HG03066 (cell line): Measurements from ENCODE around the gene ABI3BP.

ENCODE experiments used
- ATAC-seq: cut with Tn5 transposase; IDR thresholded peaks from one replicate; pipeline ENCODE4 v1.9.1; 2021; ENCODE audit warnings: low read depth; ENCODE audit not compliant: unreplicated experiment

Gene ABI3BP

DNA sequence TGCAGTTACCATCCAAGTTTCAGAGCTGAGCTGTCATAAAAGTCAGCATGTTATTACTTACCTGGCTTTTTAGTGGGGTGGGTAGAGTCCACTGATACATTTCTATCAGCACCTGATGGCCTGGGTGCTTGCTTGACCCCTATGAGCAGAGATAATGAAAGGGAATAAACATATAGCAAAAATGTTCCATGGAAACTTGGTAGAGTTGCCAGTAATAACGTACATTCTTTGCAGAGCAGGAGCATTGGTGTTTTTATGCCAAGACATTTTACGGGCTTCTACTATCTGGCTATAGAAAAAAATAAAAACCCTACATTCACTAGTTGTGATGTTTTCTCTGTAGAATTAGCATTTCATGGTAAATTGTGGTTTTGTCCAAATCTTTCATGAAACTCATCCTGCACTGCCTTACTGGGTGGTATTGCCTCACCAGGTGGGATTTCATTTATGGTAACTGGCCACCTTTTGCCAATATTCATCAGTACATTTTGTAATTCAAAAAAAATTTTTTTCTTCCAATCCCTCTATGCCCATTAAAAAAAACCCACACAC is 213.1 kb downstream of the ABI3BP start:
- ATAC-seq = no peak

DNA sequence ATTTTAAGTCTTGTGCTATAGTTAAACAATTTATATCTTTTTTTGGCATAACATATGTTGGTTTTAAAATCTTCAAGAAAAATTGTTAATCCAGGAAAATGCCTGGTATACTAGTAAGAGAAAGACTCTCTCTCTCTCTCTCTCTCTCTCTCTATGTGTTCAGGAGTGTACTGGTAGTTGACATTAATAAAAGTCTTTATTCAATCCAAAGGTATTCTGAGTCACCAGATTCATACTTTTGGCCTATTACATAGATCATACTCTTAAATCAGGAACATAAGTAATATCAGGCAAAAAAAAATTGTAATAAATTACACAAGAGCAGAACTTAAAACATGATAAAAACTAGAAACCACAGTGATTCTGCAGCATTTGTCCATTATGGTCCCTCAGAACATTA is 213.7 kb downstream of the ABI3BP start:
- no peak for ATAC-seq

DNA sequence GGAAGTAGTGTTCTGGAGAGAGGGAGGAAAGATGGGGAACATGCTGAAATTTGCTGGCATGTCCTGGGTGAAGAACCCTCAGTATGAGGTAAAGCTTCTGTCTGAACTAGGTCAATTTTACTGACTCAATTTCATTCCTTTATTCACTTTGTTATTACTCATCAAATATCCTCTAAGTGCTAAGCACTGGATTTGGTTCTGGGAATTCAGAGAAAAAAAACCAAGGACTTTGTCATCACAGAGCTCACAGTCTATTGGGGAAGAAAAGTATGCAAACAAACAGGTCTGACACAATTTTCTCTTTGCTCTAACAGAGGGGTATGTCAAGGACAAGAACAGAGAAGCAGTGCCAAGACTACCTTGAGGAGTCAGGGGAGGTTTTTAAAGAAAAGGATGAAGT is 215.9 kb downstream of the ABI3BP start:
- ATAC-seq = no peak

DNA sequence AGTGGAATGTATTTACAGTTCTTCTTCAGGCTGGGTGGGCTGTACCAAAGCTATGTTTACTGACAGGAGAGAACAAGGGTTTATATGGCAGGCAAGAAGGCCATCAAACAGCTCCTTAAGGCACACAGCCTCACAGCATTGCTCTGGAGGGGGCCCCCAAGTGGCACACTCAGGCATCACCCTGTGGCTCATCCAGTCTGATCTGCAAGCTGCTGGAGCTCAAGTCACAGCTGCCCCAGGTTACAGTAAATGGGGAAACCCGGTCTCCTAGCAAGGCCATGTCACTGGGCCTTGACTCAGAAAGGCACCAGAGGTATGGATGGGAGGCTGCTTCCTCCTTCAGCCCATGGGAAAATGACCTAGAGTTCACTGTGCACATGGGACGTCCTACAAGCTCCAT is 216.5 kb downstream of the ABI3BP start:
- no peak for ATAC-seq

DNA sequence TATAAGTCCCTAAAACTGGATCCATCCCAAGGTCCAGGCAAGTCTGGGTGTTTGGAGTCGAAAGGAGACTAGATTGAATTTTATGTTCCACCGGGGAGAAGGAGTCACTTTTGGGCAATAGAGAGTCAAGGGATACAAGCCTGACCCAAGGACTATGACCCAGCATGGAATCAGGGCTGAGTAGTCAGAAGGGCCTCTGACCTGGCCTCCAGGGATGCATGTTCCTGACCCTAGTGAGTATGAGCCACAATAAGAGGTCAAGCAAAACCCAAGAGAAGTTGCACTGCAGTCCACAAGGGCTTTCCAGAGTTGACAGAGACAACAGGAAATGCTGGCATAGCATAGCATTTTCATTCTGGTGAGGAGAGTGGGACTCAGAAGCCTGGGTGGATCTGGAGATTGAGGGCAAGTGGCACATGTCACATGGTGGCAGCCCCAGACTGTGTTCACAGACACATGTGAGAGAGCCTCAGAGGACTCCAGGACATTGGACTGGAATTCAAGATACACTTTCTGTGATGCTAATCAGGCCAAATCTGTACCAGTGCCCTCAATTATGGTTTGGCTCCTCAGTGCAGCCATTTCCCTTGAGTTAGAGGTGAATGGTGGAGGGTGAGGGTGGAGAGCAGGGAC is 217.0 kb downstream of the ABI3BP start:
- no peak for ATAC-seq

DNA sequence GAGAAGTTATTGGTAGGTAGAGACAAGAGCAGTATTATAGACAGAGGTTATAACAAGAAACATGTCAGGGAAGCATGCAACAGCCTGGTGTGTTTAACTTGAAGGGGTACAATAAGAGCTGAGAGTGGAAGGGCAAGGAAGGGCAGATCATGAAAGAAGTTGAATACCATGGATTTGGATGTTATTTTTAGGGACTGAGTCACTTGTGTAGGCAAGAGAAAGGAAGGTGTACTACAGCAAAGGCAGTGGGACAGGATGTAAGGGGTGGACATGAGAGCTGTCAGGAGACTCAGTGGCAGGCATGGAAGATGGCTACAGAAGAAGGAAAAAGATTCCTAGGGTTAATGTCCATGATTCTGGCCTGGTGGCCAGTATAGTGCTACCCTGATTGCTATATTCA is 217.6 kb downstream of the ABI3BP start:
- ATAC-seq = no peak

DNA sequence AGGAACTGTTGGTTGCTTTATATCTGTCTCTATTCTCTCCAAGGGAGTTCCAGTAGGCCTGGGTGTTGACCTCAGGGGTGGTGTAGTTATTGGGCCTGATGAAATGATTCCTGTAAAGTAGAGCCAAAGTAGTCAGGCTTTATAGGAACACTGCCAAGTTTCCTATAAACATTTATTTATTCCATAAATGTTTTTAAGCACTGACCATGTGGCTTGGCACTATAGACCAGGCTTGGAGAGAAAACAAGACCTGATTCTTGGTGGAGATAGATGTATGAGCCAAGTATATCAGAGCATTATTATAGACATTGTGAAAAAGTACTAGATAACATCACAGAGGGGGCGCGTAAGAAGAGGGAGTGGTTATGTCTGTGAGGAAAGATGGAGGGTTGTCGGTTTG is 218.0 kb downstream of the ABI3BP start:
- ATAC-seq = no peak

DNA sequence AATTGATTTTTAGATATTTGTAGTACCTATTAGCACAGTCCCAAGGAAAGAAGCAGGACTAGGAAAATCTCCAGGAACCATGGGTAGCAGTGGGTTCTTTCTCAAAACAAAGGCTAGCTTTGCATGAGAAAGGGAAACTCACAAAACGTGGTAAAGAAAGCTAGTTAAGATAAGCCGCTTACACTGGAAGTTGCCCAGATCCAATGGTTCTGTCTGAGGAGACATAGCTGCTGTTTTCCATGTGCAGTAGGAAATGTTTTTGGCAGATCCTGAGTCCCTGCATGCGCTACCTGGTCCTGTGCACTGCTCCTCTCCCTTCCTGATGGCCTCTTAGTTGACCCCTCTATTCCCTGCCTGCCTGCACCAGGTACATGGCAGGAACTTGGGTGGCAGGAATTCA is 223.5 kb downstream of the ABI3BP start:
- no peak for ATAC-seq

DNA sequence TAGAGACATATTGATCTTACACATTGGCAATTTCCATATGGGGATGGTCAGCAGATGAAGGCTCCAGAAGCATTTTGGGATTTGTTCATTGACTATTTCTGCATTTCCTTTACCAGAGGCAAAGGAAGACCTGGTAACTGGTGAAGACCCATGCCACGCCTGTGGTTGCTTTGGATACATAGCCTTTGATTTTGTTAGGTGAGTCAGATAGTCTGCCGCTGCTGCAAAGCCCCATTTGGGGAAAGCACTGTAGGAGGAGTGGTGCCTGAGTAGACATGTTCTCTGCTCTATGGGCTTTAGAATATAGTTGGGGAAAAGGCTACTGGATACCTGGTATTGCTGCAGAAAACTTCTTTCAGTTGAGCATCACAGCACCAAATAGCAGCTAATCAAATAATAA is 227.2 kb downstream of the ABI3BP start:
- ATAC-seq = no peak

DNA sequence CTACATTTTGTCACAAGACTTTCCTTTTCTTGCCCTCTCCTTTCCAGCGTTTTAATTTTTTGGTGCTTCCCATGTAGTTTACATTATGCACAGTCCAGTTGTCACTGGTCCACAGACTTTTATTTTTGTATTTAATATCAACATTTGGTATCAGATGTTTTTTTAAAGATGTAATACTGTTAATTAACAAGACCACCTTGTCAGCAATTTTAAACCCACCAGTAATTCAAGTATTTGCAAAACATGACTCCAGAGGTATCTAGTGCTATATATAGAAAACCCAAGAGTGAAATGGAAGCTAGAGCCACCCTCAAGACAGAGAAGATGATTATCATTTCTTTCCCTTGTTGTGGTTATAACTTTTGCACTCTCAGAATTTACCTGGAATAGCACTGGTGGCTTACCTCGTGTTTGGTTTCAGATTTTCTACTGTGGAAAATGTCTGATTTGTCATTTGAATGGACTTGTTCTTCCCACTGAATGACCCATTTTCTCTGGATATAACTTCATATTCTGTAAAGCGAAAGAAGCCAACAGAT is 227.7 kb downstream of the ABI3BP start:
- no peak for ATAC-seq

DNA sequence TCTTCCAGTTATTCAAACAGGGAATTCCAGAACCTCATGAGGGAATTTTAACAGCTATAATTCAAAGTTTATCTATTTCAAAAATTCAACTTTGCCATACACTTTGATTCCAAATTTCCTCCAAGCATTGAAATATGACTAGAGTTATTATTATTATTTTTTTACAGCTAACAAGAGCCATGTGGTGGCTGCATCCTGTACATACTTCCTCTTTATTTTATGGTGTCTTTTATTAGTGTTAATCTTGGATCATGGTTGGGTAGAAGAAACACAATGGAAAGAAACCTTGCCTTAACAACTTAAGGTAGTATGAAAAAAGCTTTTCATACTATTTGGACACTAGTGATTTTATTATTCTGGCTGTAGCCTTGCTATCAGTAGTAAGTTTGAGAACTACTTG is 231.3 kb downstream of the ABI3BP start:
- ATAC-seq = no peak

DNA sequence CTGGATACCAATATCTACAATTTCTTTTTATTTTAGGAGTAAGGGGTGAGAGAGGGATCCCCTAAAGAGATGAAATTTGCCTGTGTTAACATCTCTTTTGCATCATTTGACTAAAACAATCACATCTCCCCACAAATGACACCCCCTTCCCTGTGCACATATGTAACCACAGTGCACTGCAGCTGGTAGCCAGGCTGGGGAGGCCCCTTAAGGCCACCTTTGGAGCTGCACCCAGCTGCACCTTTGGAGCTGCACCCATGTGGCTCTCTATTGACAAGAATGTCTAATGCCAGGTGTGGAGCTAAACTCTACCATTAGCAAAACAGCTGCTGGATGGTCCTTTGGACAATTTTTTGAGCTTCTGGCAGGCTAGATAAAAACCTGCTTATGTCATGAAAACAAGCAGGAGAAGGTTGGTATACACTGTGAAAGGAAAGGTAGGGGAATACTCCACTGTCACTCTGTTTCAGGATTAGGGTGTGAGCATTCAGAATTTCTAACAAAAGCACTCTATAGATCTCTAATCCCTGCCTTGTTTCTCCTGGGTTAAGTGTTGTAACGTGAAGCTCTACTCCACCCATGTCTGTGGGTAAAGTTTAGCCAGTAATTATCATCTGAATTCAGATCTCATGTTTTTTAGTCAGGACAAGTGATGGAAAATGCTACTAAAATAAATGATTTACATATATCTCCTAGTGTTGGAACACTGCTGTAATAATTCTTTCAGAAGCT is 231.8 kb downstream of the ABI3BP start:
- ATAC-seq = peak; percentile 64

DNA sequence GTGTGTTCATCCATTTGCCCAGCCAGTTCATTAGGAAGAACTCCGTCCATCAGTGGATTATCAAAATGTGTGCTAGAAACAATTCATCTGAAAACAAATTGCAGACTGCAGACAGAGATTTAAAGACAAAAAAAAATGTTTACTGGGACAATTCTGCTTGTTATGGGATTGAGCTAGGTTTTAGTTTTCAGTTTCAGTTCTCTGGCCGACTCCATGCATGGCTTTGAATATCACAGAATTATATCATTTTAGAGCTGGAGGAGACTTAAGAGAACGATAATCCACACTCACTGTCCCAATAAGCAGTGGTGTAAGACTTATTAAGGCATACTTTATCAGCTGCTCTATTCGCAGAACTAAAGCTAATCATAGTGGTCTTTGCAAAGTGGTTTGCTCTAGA is 232.8 kb downstream of the ABI3BP start:
- no peak for ATAC-seq

DNA sequence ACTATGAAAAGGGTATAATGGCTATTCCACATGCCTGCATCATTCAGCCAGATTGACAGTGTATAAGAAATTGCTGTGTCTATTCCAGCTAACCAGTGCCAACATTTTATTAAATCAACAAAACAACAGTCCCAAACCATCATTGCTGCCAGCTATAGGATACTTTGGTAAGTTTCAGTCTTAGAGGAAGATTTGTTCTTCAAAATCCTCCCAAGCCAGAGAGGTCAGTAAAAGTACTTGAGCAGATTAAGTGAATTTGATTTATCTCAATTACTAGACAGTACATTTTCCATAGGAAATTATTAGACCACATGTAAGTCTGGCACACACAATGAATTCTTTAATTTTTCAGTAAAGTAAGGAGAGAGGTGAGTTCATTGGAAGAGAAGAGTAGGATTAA is 233.3 kb downstream of the ABI3BP start:
- ATAC-seq = no peak

DNA sequence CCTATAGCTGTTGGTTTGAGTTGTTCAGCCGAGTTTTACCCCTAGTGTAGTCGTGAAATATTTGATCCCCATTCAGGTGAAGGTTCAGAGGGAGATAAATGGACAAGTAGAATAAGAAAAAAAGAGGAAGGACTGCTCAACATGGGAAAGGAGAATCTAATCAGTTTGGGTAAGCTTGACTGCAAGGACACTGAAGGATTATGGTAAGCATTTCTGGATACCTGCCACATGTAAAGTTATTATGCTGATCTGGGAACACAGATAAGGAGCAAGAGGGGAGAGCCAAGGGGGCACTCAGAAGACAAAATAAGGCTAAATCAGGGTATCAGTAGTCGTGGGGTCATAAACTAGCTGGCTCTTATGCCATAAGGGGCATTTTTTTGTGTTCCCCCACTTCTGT is 234.1 kb downstream of the ABI3BP start:
- no peak for ATAC-seq

DNA sequence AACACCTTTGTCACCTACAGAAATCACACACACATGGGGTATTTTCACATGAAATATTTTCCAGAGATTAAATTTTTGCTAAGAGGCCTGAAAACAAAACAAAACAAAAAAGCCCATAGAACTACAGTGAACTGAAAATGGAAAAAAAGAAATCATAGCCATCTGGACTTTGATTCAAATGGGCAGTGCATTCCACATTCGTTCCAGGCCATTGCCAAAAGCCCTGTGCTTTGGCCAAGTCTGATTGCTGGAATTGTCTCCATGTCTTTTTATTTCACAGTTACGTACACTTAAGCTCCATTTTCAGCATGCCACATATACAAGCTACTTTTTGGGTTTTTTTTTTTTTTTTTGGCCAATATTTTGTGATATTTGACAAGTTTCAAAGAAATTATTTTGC is 236.8 kb downstream of the ABI3BP start:
- ATAC-seq = no peak

DNA sequence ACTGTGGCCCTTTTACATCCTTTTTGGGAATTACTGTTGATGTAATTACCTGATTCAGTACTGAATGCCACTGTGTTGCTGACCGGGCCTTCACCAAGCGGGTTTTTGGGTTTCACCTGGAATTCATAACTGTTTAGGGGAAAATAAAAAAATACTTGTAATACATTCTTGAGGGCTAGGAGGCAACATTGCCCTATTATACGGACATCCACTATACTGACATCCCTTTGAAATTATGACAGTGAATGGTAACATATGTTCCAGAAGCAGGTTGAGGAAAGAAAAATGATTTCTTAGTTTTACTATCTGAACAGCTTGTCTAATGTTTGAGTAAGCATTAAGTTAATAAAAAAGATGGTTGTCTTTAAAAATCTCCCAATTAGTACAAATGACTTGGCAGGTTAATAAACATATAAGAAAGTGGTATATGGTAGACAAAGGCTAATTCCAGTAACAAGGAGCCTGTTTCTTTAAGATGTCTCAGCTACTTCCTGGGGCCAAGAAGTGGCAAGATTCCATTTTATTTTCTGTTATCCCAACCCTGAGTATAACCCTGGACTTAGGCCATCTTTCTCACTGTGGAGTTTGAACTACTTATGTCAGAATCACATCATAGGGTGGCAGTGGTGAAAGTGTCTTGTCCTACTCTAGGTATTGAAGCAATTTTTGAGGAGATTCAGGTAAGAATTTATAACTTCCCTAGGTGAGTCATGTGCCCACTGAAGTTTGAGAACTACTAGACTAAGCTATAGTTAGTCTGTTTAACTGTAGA is 238.5 kb downstream of the ABI3BP start:
- ATAC-seq = no peak

DNA sequence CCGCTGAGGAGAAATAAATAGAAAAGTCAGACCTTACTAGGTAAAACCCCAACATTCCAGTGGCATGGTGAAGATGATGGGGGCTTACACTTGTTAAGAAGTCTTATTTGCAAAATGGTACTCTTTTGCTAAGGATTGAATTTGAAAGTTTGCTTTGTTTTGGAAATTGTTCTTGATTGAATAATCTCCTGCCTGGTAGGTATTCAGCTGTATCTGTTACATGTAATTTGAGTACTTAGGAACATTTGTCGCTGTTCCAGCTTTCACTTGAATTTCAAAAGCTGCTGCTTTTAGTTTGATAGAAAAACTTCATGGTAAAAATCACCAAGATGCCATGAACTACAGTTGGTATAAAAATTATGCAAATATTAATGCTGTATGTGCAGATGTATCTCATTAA is 239.4 kb downstream of the ABI3BP start:
- ATAC-seq = no peak

DNA sequence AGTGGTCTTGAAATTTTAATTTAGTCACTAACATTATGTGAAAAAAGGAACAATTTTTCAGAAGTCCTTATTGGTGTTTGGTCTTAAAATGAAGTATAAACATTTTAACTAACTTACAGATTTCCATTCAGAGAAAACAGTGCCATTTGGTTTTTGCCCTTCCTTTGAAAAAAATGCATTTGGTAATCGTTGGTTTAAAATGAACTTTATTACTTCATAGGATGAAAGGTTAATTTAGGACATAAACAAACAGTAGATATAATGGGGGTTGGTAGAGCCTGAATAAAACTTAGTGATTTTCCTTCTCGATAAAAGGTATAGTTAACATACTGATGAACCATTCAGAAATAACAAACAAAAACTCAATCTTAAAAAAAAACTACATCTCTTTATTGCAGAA is 244.3 kb downstream of the ABI3BP start:
- no peak for ATAC-seq

DNA sequence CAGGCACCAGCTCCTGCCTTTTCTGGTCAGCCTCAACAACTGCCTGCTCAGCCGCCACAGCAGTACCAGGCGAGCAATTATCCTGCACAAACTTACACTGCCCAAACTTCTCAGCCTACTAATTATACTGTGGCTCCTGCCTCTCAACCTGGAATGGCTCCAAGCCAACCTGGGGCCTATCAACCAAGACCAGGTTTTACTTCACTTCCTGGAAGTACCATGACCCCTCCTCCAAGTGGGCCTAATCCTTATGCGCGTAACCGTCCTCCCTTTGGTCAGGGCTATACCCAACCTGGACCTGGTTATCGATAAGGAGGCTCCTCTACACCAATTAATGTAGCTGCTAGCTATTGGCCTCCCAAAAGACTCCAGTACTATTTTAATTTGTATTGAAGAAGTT is 245.0 kb downstream of the ABI3BP start:
- ATAC-seq = no peak

DNA sequence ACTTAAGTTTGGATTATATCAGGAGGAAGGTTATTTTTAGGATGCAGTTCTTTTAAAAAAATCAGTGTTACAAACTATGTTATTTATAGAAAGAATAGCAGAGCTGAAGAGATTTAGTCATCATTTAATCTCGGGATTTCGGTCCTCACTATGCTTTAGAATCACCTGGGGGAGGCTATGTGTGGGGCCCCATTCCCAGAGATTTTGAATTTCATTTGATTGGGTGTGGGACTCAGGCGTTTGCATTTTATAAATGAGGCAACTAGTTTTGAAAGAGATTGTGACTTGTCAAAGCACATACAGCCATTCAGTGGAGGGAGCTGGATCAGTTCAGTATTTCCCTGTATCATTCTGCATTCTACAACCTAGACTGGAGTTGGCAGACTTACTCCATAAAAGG is 247.1 kb downstream of the ABI3BP start:
- ATAC-seq = no peak
